ENCODE results near the gene RTL10. TPM values are rescaled to one million over a fixed set of nuclear protein-coding genes. Genes with fewer than 3 reads are reported as not detected.

Gene RTL10
- total and polyA plus RNA-seq, 2 donors (not counting 1 experiment from before 2014, with no cell fraction given), result 6.4 to 15.2 TPM

- no peaks in the 10 kb centered on the region for H3K27me3 ChIP-seq (replicated peaks in 1 of 4; ENCODE audit: control extremely low read depth in 1 of 4, control insufficient read depth in 3 of 4, insufficient read depth in 4 of 4, low read length in 3 of 4)
- no peaks in the 10 kb centered on the region for H3K27me3 Mint-ChIP-seq
- no peaks in the 10 kb centered on the region for H3K9me3 ChIP-seq (ENCODE audit: control extremely low read depth in 1 of 3, control insufficient read depth in 2 of 3, insufficient read depth in 1 of 3, low read length in 2 of 3)
- no peak overlapping the region for H3K4me2 ChIP-seq (replicated peaks; ENCODE audit: low read depth, low read length, poor library complexity, severe bottlenecking)
- WGBS (ENCODE audit: insufficient coverage), result 92% methylated on average over 17 of the region's 23 CpGs
- CTCF ChIA-PET, result interaction anchor here (0.9 kb wide), 1 partner anchor 36 kb away, joined by 3 read pairs; no protein-coding TSS in a partner anchor
- no peak overlapping the region for H2AFZ ChIP-seq (ENCODE audit: insufficient read depth, low read depth, low read length, poor library complexity, severe bottlenecking)
- POLR2A ChIA-PET, result no interaction called here
- no peak overlapping the region for H3K4me3 ChIP-seq (ENCODE audit: control extremely low read depth in 1 of 5, extremely low read depth in 1 of 5, insufficient read depth in 1 of 5, low read depth in 2 of 5, low read length in 4 of 5)
- no peaks in the 10 kb centered on the region for H3K9me3 Mint-ChIP-seq (ENCODE audit: insufficient read depth)
- H3K36me3 ChIP-seq (replicated peaks in 1 of 2; ENCODE audit: control extremely low read depth in 1 of 2, control insufficient read depth in 1 of 2, extremely low read depth in 1 of 2, insufficient read depth in 2 of 2, low read length in 1 of 2), result no peaks in the 10 kb centered on the region
- H3K4me1 Mint-ChIP-seq, result no peaks in the 10 kb centered on the region
- H3K27ac Mint-ChIP-seq, result no peak overlapping the region
- intact Hi-C loops (cut with micrococcal nuclease), result no loop called here
- H3K27ac ChIP-seq (ENCODE audit: low read length in 2 of 2), result no peak overlapping the region
- H3K9ac ChIP-seq (ENCODE audit: low read length), result no peak overlapping the region
- no peaks in the 10 kb centered on the region for H4K20me1 ChIP-seq (ENCODE audit: control insufficient read depth, insufficient read depth, low read length, poor library complexity, severe bottlenecking)
- TF ChIP-seq EZH2 (IDR thresholded peaks at IDR 0.05; ENCODE audit: borderline replicate concordance, insufficient read depth, low read depth, low read length, poor library complexity, severe bottlenecking) (no peak), CTCF (IDR thresholded peaks at IDR 0.05) (no peak)
- H3K79me2 ChIP-seq (ENCODE audit: control insufficient read depth, insufficient read depth, low read length), result peaks cover 3% of the 10 kb centered on the region
- no peak for DNase-seq
- no peak for ATAC-seq (ENCODE audit: low read depth)
- H3K4me1 ChIP-seq (ENCODE audit: control insufficient read depth in 2 of 2, insufficient read depth in 2 of 2, low read length in 2 of 2), result no peaks in the 10 kb centered on the region
- H3K4me3 Mint-ChIP-seq, result no peak overlapping the region
Observed at GRCh38 chr22:19875531-19876313, 21.0 kb upstream of the RTL10 start.

GRCh38 chr22:19875061-19875530, 20.4 kb upstream of the RTL10 start:
- Histone ChIP-seq H3K4me3 (ENCODE audit: control extremely low read depth in 1 of 5, extremely low read depth in 1 of 5, insufficient read depth in 1 of 5, low read depth in 2 of 5, low read length in 4 of 5) (no peak overlapping the region), H3K9me3 (ENCODE audit: control extremely low read depth in 1 of 3, control insufficient read depth in 2 of 3, insufficient read depth in 1 of 3, low read length in 2 of 3) (no peaks in the 10 kb centered on the region), H3K27ac (ENCODE audit: low read length in 2 of 2) (no peak overlapping the region), H4K20me1 (ENCODE audit: control insufficient read depth, insufficient read depth, low read length, poor library complexity, severe bottlenecking) (no peaks in the 10 kb centered on the region), H3K4me2 (replicated peaks; ENCODE audit: low read depth, low read length, poor library complexity, severe bottlenecking) (no peak overlapping the region), H3K79me2 (ENCODE audit: control insufficient read depth, insufficient read depth, low read length) (peaks cover 3% of the 10 kb centered on the region), H3K9ac (ENCODE audit: low read length) (no peak overlapping the region), H3K36me3 (replicated peaks in 1 of 2; ENCODE audit: control extremely low read depth in 1 of 2, control insufficient read depth in 1 of 2, extremely low read depth in 1 of 2, insufficient read depth in 2 of 2, low read length in 1 of 2) (no peaks in the 10 kb centered on the region), H3K27me3 (replicated peaks in 1 of 4; ENCODE audit: control extremely low read depth in 1 of 4, control insufficient read depth in 3 of 4, insufficient read depth in 4 of 4, low read length in 3 of 4) (no peaks in the 10 kb centered on the region), H3K4me1 (ENCODE audit: control insufficient read depth in 2 of 2, insufficient read depth in 2 of 2, low read length in 2 of 2) (no peaks in the 10 kb centered on the region), H2AFZ (ENCODE audit: insufficient read depth, low read depth, low read length, poor library complexity, severe bottlenecking) (no peak overlapping the region)
- Mint-ChIP-seq H3K27me3 (no peaks in the 10 kb centered on the region), H3K27ac (no peak overlapping the region), H3K4me3 (no peak overlapping the region), H3K4me1 (no peaks in the 10 kb centered on the region), H3K9me3 (ENCODE audit: insufficient read depth) (no peaks in the 10 kb centered on the region)
- TF ChIP-seq CTCF (IDR thresholded peaks at IDR 0.05) (no peak), EZH2 (IDR thresholded peaks at IDR 0.05; ENCODE audit: borderline replicate concordance, insufficient read depth, low read depth, low read length, poor library complexity, severe bottlenecking) (no peak)
- ATAC-seq (ENCODE audit: low read depth), result no peak
- DNase-seq, result no peak
- POLR2A ChIA-PET, result no interaction called here
- WGBS (ENCODE audit: insufficient coverage), result 94% methylated on average over 12 of the region's 12 CpGs
- CTCF ChIA-PET, result interaction anchor here (0.9 kb wide), 1 partner anchor 37 kb away, joined by 3 read pairs; no protein-coding TSS in a partner anchor
- intact Hi-C loops (cut with micrococcal nuclease), result no loop called here

Data from B cell (primary cell).